ENCODE results near the gene METAP2.

METAP2 gene

DNA sequence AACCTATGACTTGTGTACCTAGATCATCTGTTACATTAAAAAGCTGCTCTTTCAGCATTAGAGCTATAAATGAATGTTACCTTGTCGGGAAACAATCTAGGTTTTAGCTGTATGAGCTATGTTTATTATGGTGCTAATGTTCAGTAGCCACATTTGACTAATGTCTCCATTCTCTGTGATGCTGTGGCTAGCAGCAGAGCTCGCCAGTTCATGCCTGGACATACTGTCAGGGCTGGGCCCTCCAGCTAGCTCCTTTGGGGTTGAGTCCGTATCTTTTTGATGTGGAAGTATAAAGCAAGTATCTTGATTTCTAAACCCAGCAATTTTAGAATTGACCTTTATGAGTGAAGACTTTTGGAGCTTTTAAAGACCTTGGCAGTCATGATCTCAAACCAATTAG lies 41.2 kb downstream of the METAP2 start:
- Histone ChIP-seq H3K27ac (no peak overlapping the region), H3K4me3 (no peak overlapping the region)
- TF ChIP-seq, protein P1, sequence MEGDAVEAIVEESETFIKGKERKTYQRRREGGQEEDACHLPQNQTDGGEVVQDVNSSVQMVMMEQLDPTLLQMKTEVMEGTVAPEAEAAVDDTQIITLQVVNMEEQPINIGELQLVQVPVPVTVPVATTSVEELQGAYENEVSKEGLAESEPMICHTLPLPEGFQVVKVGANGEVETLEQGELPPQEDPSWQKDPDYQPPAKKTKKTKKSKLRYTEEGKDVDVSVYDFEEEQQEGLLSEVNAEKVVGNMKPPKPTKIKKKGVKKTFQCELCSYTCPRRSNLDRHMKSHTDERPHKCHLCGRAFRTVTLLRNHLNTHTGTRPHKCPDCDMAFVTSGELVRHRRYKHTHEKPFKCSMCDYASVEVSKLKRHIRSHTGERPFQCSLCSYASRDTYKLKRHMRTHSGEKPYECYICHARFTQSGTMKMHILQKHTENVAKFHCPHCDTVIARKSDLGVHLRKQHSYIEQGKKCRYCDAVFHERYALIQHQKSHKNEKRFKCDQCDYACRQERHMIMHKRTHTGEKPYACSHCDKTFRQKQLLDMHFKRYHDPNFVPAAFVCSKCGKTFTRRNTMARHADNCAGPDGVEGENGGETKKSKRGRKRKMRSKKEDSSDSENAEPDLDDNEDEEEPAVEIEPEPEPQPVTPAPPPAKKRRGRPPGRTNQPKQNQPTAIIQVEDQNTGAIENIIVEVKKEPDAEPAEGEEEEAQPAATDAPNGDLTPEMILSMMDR (IDR thresholded peaks at IDR 0.05), result no peak
- DNase-seq (ENCODE audit: low spot score), result no peak

DNA sequence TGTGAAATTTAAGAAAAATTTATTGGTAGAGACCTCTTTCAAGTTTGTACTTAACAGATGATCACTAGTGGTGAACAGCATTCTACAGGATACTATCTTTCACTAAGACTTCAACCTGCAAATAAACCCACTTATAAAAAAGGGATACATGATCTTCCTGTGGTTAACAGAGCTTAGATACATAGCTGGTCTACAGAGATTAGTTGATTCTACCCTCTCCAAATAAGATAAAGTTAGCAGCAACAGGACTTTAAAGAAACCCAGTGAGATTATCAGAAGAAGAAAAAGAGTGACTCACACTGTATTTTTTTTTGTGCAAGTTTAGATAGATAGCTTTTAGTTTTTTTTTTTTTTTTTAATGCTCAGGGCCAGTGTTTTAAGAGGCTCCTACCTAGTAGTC lies 42.8 kb downstream of the METAP2 start:
- TF ChIP-seq, protein P1 (IDR thresholded peaks at IDR 0.05), result no peak
- DNase-seq (ENCODE audit: low spot score), result no peak
- no peak overlapping the region for H3K27ac ChIP-seq
- H3K4me3 ChIP-seq, result no peak overlapping the region

GRCh38 chr12:95517246-95517645 lies 43.3 kb downstream of the METAP2 start:
- TF ChIP-seq, protein P1 (IDR thresholded peaks at IDR 0.05), result no peak

DNA sequence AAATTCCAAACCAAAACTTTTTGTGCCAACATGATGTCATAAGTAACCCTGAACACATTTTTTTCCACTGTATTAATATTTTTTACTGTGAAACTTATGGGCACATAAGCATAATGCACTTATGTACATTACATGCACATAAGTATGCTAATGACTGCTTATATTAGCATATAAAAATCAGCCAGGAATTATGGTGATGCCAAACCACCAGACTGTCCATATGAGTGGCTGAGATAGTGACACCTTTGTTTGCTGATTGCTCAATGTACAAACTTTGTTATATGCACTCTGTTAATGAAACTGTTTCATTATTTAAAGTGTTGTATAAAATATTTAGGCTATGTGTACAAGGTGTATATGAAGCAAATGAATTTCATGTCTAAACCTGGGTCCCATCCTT lies 45.0 kb downstream of the METAP2 start:
- no peak overlapping the region for H3K27ac ChIP-seq
- TF ChIP-seq, protein P1 (IDR thresholded peaks at IDR 0.05), result no peak

More at GRCh38 chr12:95517246-95517645, 43.3 kb downstream of the METAP2 start:
- no peak for DNase-seq (ENCODE audit: low spot score)
- Histone ChIP-seq H3K27ac (no peak overlapping the region), H3K4me3 (no peak overlapping the region)

DNA sequence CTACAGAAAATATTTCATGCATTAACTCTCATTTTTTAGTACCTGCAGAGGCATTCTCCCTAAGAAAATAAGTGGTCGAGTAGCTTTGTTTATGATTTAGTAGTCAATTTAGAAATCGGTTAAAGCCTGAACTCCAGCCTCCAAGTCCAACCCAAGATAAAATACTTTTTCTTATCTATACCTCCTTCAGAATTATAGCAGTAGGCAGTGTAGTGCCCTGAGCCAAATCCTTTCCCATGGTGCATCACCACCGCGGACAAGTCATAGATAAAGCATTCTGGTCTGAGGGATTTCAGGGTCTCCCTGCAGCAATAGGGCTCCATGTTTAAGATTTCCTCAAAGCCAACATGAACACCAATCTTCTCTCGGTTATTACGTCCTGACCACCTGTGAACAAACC lies 46.9 kb downstream of the METAP2 start:
- TF ChIP-seq, protein P1 (IDR thresholded peaks at IDR 0.05), result no peak
- no peak overlapping the region for H3K27ac ChIP-seq
- no peak overlapping the region for H3K4me3 ChIP-seq
- DNase-seq (ENCODE audit: low spot score), result no peak

More for the DNA sequence above, 45.0 kb downstream of the METAP2 start:
- H3K4me3 ChIP-seq, result no peak overlapping the region
- DNase-seq (ENCODE audit: low spot score), result no peak

GRCh38 chr12:95522692-95523091 lies 48.7 kb downstream of the METAP2 start:
- Histone ChIP-seq H3K4me3 (no peak overlapping the region), H3K27ac (no peak overlapping the region)
- DNase-seq (ENCODE audit: low spot score), result no peak
- TF ChIP-seq, protein P1 (IDR thresholded peaks at IDR 0.05), result no peak

DNA sequence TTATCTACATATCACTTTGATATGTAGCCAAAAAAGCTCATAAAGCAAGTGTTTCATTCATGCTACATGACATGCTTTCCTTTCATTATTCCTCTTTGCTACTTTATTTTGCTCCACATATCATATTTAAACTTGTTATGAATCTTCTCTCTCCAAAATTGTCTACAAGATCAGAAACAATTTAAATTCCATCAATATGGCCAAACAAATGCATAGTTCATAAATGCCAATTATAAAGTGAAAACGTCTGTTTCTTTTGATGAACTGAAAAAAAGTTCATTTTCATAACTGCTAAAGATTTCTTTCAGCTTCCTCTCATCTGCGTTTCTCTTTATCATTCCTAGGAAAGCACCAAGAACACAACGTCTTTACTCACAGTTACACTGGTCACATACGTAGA lies 54.5 kb downstream of the METAP2 start:
- TF ChIP-seq, protein P1 (IDR thresholded peaks at IDR 0.05), result no peak
- H3K4me3 ChIP-seq, result no peak overlapping the region
- H3K27ac ChIP-seq, result no peak overlapping the region
- DNase-seq (ENCODE audit: low spot score), result no peak

Measured in coronary artery (tissue), 2 donors.